CD1c-positive myeloid dendritic cell (primary cell): ENCODE results near the gene MAP2K6.

Experiments used
- DNase-seq: peaks from one replicate; pipeline ENCODE4 v3.0.0-alpha.2; 2016; ENCODE audit errors: extremely low spot score

The MAP2K6 gene

GRCh38 chr17:69535016-69535570, 120.6 kb downstream of the MAP2K6 start:
- DNase-seq, result no peak

- DNase-seq, result no peak
Observed at GRCh38 chr17:69538795-69539194, 124.3 kb downstream of the MAP2K6 start.

GRCh38 chr17:69539274-69539673, 124.8 kb downstream of the MAP2K6 start:
- no peak for DNase-seq

GRCh38 chr17:69539781-69540319, 125.4 kb downstream of the MAP2K6 start:
- no peak for DNase-seq

- DNase-seq, result no peak
Observed at GRCh38 chr17:69540356-69540755, 125.9 kb downstream of the MAP2K6 start.

GRCh38 chr17:69547230-69547629, 132.7 kb downstream of the MAP2K6 start:
- no peak for DNase-seq

GRCh38 chr17:69547947-69548346, 133.4 kb downstream of the MAP2K6 start:
- DNase-seq, result no peak

- no peak for DNase-seq
Observed at GRCh38 chr17:69551212-69552010, 136.9 kb downstream of the MAP2K6 start.

GRCh38 chr17:69552986-69553667, 138.6 kb downstream of the MAP2K6 start:
- no peak for DNase-seq

GRCh38 chr17:69555056-69555455, 140.6 kb downstream of the MAP2K6 start:
- no peak for DNase-seq

- no peak for DNase-seq
Observed at GRCh38 chr17:69557339-69557738, 142.8 kb downstream of the MAP2K6 start.

GRCh38 chr17:69558796-69559195, 144.3 kb downstream of the MAP2K6 start:
- DNase-seq, result no peak

- DNase-seq, result no peak
Observed at GRCh38 chr17:69560987-69561441, 146.5 kb downstream of the MAP2K6 start.

GRCh38 chr17:69561462-69561861, 147.0 kb downstream of the MAP2K6 start:
- no peak for DNase-seq

- DNase-seq, result no peak
Observed at GRCh38 chr17:69565447-69565846, 150.9 kb downstream of the MAP2K6 start.

- no peak for DNase-seq
Observed at GRCh38 chr17:69567130-69567529, 152.6 kb downstream of the MAP2K6 start.

GRCh38 chr17:69572747-69573146, 158.2 kb downstream of the MAP2K6 start:
- DNase-seq, result no peak

- DNase-seq, result no peak
Observed at GRCh38 chr17:69573396-69573795, 158.9 kb downstream of the MAP2K6 start.

GRCh38 chr17:69574257-69575197, 160.0 kb downstream of the MAP2K6 start:
- no peak for DNase-seq

GRCh38 chr17:69575346-69575761, 160.9 kb downstream of the MAP2K6 start:
- DNase-seq, result no peak

GRCh38 chr17:69577098-69577497, 162.6 kb downstream of the MAP2K6 start:
- DNase-seq, result no peak
